Hepatocyte (in vitro differentiated cells): Measurements from ENCODE around the gene LDLRAD1. TPM values are rescaled to one million over a fixed set of nuclear protein-coding genes. Genes with fewer than 3 reads are reported as not detected.
"Not testable (repeated sequence)": the region's sequence is repeated elsewhere in the genome, so short reads cannot be mapped to it uniquely, and the experiment has no call there.

Experiments
- DNase-seq: peaks from one replicate; pipeline ENCODE4 v3.0.0-alpha.2; 2016; ENCODE audit warnings: low spot score
- H2AFZ ChIP-seq: fragments of 200-600 bp; sonication (generic); 2 replicates; pipeline ENCODE4 v1.6.0; 2016; ENCODE audit warnings: antibody characterized with exemption, mild to moderate bottlenecking
- H3K27ac ChIP-seq: fragments of 200-600 bp; sonication (generic); 2 replicates; pipeline ENCODE4 v1.5.1; 2016; ENCODE audit warnings: mild to moderate bottlenecking
- H3K27me3 ChIP-seq: fragments of 200-600 bp; sonication (generic); 2 replicates; pipeline ENCODE4 v1.6.1; 2016
- H3K36me3 ChIP-seq: fragments of 200-600 bp; sonication (generic); replicated peaks from 2 replicates; pipeline ENCODE4 v1.5.1; 2016; ENCODE audit warnings: low read depth; ENCODE audit not compliant: insufficient read depth
- H3K4me1 ChIP-seq: fragments of 200-600 bp; sonication (generic); 2 replicates; pipeline ENCODE4 v1.5.1; 2016; ENCODE audit warnings: mild to moderate bottlenecking, moderate library complexity; ENCODE audit not compliant: insufficient read depth
- H3K4me2 ChIP-seq: fragments of 200-600 bp; sonication (generic); 2 replicates; pipeline ENCODE4 v1.6.0; 2016
- H3K4me3 ChIP-seq: fragments of 200-600 bp; sonication (generic); 2 replicates; pipeline ENCODE4 v1.5.1; 2016; ENCODE audit warnings: mild to moderate bottlenecking
- H3K79me2 ChIP-seq: fragments of 200-600 bp; sonication (generic); 2 replicates; pipeline ENCODE4 v1.6.0; 2017; ENCODE audit warnings: mild to moderate bottlenecking
- H3K9me2 ChIP-seq: fragments of 200-600 bp; sonication (generic); replicated peaks from 2 replicates; pipeline ENCODE4 v1.6.0; 2017; ENCODE audit warnings: mild to moderate bottlenecking; ENCODE audit not compliant: insufficient read depth
- H3K9me3 ChIP-seq: fragments of 200-600 bp; sonication (generic); 2 replicates; pipeline ENCODE4 v1.5.1; 2016; ENCODE audit warnings: low read depth, mild to moderate bottlenecking
- H4K20me1 ChIP-seq: fragments of 200-600 bp; sonication (generic); 2 replicates; pipeline ENCODE4 v1.6.0; 2016; ENCODE audit warnings: mild to moderate bottlenecking; ENCODE audit not compliant: insufficient read depth, poor library complexity, severe bottlenecking
- CTCF ChIP-seq: fragments of 200-600 bp; sonication (generic); IDR thresholded peaks from 2 replicates; pipeline ENCODE4 v1.5.1; 2016; ENCODE audit warnings: antibody characterized with exemption, mild to moderate bottlenecking; ENCODE audit not compliant: poor library complexity
- EZH2 ChIP-seq: fragments of 200-600 bp; sonication (generic); IDR thresholded peaks from 2 replicates; pipeline ENCODE4 v1.6.1; 2016; ENCODE audit warnings: antibody characterized with exemption, mild to moderate bottlenecking, borderline replicate concordance
- EZH2phosphoT487 ChIP-seq: fragments of 200-600 bp; sonication (generic); IDR thresholded peaks from one replicate; pipeline ENCODE4 v1.6.1; 2018; ENCODE audit warnings: antibody characterized with exemption, mild to moderate bottlenecking, low read depth, moderate library complexity; ENCODE audit not compliant: unreplicated experiment, severe bottlenecking
- WGBS: methylation state at CpG from one replicate; pipeline ENCODE4 v1.1.6; 2016; ENCODE audit warnings: low lambda C conversion rate; ENCODE audit errors: missing lambda C conversion rate; 5-methylcytosine and 5-hydroxymethylcytosine counted together
- polyA plus RNA-seq: library from polyadenylated mRNA; unstranded; fragments of >200 nt; fragmentation: Nextera tagmentation; extraction: Ambion mirVana; gene quantifications from 2 replicates; pipeline ENCODE4 v1.2.1, GENCODE V29; 2016
- total RNA-seq: library from RNA; depleted of rRNA; stranded (reverse); fragments of >200 nt; gene quantifications from 2 replicates; pipeline ENCODE4 v1.2.3, GENCODE V29; 2014

LDLRAD1 gene
- total and polyA plus RNA-seq, 2 experiments from 2014 or later, result 0.82 to 1.7 TPM

- Histone ChIP-seq H3K9me3 (no peaks in the 10 kb centered on the region), H3K27me3 (no peaks in the 10 kb centered on the region), H3K9me2 (no peaks in the 10 kb centered on the region), H4K20me1 (peaks cover 41% of the 10 kb centered on the region), H3K36me3 (no peaks in the 10 kb centered on the region), H3K4me3 (peak overlapping the region; percentile 81), H3K4me1 (peaks cover 24% of the 10 kb centered on the region), H3K4me2 (peak overlapping the region; percentile 91), H2AFZ (peak overlapping the region; percentile 27), H3K27ac (peak overlapping the region; percentile 94), H3K79me2 (peaks cover 59% of the 10 kb centered on the region)
- WGBS, result 5% methylated on average over 8 of the region's 8 CpGs
- DNase-seq, result no peak
- no peak for TF ChIP-seq EZH2
- no peak for TF ChIP-seq EZH2phosphoT487
- TF ChIP-seq CTCF, result no peak
Observed at GRCh38 chr1:54051933-54052430, 34.0 kb upstream of the LDLRAD1 start.

DNA sequence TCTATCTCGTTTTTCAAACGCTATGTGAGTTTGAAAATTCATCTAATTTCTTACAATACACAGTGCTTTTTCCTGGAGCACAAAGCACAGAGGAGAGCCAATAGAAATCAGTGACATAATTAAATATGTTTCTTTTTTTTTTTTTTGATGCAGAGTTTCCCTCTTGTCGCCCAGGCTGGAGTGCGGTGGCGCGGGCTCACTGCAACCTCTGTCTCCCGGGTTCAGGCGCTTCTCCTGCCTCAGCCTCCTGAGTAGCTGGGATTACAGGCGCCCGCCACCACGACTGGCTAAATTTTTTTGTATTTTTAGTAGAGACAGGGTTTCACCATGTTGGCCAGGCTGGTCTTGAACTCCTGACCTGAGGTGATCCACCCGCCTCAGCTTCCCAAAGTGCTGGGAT, 32.4 kb upstream of the LDLRAD1 start:
- Histone ChIP-seq H3K4me2 (peak overlapping the region; percentile 91), H3K4me1 (peaks cover 24% of the 10 kb centered on the region), H4K20me1 (peaks cover 54% of the 10 kb centered on the region), H3K79me2 (peaks cover 74% of the 10 kb centered on the region)
- H3K9me3 ChIP-seq, H3K27ac ChIP-seq, DNase-seq, H3K27me3 ChIP-seq, H3K9me2 ChIP-seq, H3K4me3 ChIP-seq, H3K36me3 ChIP-seq, H2AFZ ChIP-seq: not testable (repeated sequence)
- 97% methylated on average over 12 of the region's 12 CpGs for WGBS

- Histone ChIP-seq H3K4me2 (no peak overlapping the region), H3K9me2 (no peaks in the 10 kb centered on the region), H3K36me3 (no peaks in the 10 kb centered on the region), H4K20me1 (peaks cover 57% of the 10 kb centered on the region), H3K27me3 (no peaks in the 10 kb centered on the region), H3K9me3 (no peaks in the 10 kb centered on the region), H3K27ac (no peak overlapping the region), H3K4me3 (no peak overlapping the region), H3K4me1 (peaks cover 15% of the 10 kb centered on the region), H2AFZ (no peak overlapping the region), H3K79me2 (peaks cover 90% of the 10 kb centered on the region)
- TF ChIP-seq EZH2phosphoT487, result no peak
- no peak for TF ChIP-seq EZH2
- no peak for TF ChIP-seq CTCF
- WGBS, result 84% methylated on average over 5 of the region's 5 CpGs
- DNase-seq, result no peak
Observed at GRCh38 chr1:54047384-54048305, 29.7 kb upstream of the LDLRAD1 start.

DNA sequence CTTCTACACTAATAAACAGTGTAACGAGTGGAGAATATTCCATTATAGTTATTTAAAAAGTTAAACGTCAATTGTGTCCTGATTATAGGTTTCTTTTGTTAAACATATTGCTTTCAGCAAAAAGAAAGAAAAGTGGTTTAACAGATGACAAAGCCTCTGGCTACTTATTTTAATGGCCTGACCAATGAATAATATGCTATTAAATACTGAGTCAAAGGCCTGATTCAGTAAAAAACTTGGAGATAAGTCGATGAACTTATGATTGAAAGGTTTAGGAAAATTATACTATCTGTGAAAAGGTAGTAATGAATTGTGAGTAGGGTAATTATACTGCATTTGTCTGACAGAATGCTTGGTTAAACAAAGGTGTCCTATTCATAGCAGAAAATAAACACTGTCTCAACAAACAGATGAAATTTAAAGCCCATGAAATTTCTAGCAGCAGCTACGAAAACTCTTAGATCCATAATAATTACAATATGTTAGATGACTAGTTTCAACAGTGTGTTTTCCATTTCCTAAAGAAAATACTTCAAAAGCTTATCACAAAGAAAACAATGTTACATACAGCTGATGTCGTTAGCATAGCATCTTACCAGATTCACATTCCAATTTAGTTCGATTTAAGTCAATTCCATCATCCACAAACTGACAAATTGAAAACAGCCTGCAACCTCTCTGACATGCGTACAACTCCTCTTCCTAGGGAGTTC, 28.8 kb upstream of the LDLRAD1 start:
- WGBS, result 74% methylated on average over 7 of the region's 7 CpGs
- no peak for DNase-seq
- peaks cover 86% of the 10 kb centered on the region for H3K79me2 ChIP-seq
- no peak overlapping the region for H3K4me2 ChIP-seq
- peaks cover 57% of the 10 kb centered on the region for H4K20me1 ChIP-seq
- H3K27ac ChIP-seq, result no peak overlapping the region
- TF ChIP-seq EZH2phosphoT487 (no peak), EZH2 (no peak), CTCF (no peak)
- no peaks in the 10 kb centered on the region for H3K9me3 ChIP-seq
- peaks cover 15% of the 10 kb centered on the region for H3K4me1 ChIP-seq
- no peak overlapping the region for H3K4me3 ChIP-seq
- no peaks in the 10 kb centered on the region for H3K36me3 ChIP-seq
- H3K27me3 ChIP-seq, result no peaks in the 10 kb centered on the region
- no peak overlapping the region for H2AFZ ChIP-seq
- H3K9me2 ChIP-seq, result no peaks in the 10 kb centered on the region
